ENCODE measurements around the gene SLC6A19. TPM values are rescaled to one million over a fixed set of nuclear protein-coding genes. Genes with fewer than 3 reads are reported as not detected.

The SLC6A19 gene
- total and polyA plus RNA-seq, 2 of the 4 experiments (the other 2 are of a cell fraction), result not detected

- dilution Hi-C loops (cut with HindIII; ENCODE audit: low sequenced_read_pairs, unreplicated experiment), result no loop called here
- H4K5ac ChIP-seq (ENCODE audit: low read depth, low read length), result no peak overlapping the region
Observed at GRCh38 chr5:1247811-1248210, 46.4 kb downstream of the SLC6A19 start.

More at GRCh38 chr5:1247811-1248210, 46.4 kb downstream of the SLC6A19 start:
- in situ Hi-C loops (cut with MboI; ENCODE audit: low sequenced_read_pairs), result no loop called here
- no peak overlapping the region for H3K23ac ChIP-seq (ENCODE audit: low read depth, low read length)
- TF ChIP-seq POLR2A (IDR thresholded peaks at IDR 0.05; ENCODE audit: low read depth, low read length) (no peak), ELK1 (IDR thresholded peaks at IDR 0.05; ENCODE audit: borderline replicate concordance, low read depth, low read length) (no peak), USF2 (IDR thresholded peaks at IDR 0.05; ENCODE audit: low read depth, low read length) (no peak), BHLHE40 (IDR thresholded peaks at IDR 0.05; ENCODE audit: low read depth, low read length) (no peak)
- H2AFZ ChIP-seq (replicated peaks; ENCODE audit: low read length, poor library complexity), result no peak overlapping the region
- no peak overlapping the region for H3K18ac ChIP-seq (ENCODE audit: low read depth, low read length)
- H3K56ac ChIP-seq (ENCODE audit: extremely low read depth, insufficient read depth, low read length), result no peak overlapping the region
- no peak overlapping the region for H3K4me3 ChIP-seq (ENCODE audit: insufficient read depth, low read depth, low read length)
- no peak overlapping the region for H2BK15ac ChIP-seq (ENCODE audit: low read depth, low read length)
- no peak overlapping the region for H3K9ac ChIP-seq (ENCODE audit: low read depth, low read length)
- no peak overlapping the region for H3K4me2 ChIP-seq (ENCODE audit: low read depth, low read length)
- no TSS peak for BruUV-seq (replicated peaks)
- ATAC-seq (ENCODE audit: low read depth) (no peak), DNase-seq (no peak)
- no peaks in the 10 kb centered on the region for H3K36me3 ChIP-seq (ENCODE audit: control insufficient read depth, insufficient read depth, low read length)
- no peak overlapping the region for H2BK20ac ChIP-seq (ENCODE audit: low read depth, low read length)
- no peak overlapping the region for H2BK5ac ChIP-seq (ENCODE audit: low read depth, low read length, poor library complexity, severe bottlenecking)
- no peak overlapping the region for H2AK5ac ChIP-seq (ENCODE audit: low read depth, low read length)
- no peak overlapping the region for H2BK120ac ChIP-seq (ENCODE audit: low read depth, low read length)
- no peak overlapping the region for H3K4ac ChIP-seq (ENCODE audit: low read depth, low read length)
- POLR2A ChIA-PET (ENCODE audit: unreplicated experiment), result interaction anchor here (0.6 kb wide), 1 partner anchor 37 kb away, joined by 17 read pairs; no protein-coding TSS in a partner anchor
- no peak overlapping the region for H4K91ac ChIP-seq (ENCODE audit: insufficient read depth, low read depth, low read length)
- H3K9me1 ChIP-seq (ENCODE audit: insufficient read depth, low read length), result no peaks in the 10 kb centered on the region
- no peaks in the 10 kb centered on the region for H3K79me1 ChIP-seq (ENCODE audit: low read depth in 1 of 2, low read length in 2 of 2)
- CTCF ChIA-PET, result no interaction called here
- intact Hi-C loops (cut with micrococcal nuclease), result no loop called here
- H3K14ac ChIP-seq (replicated peaks; ENCODE audit: low read depth, low read length), result no peak overlapping the region
- no peak overlapping the region for H3K27ac ChIP-seq (ENCODE audit: insufficient read depth, low read length)
- no peaks in the 10 kb centered on the region for H4K20me1 ChIP-seq (ENCODE audit: insufficient read depth, low read length)
- no CpG with 5 or more reads among the region's 6 CpGs for WGBS, 2 experiments (ENCODE audit: extremely low coverage in 2 of 2, insufficient read length in 1 of 2)
- H3K4me1 ChIP-seq (ENCODE audit: control insufficient read depth, insufficient read depth, low read length), result no peaks in the 10 kb centered on the region
- no peak overlapping the region for H2AK9ac ChIP-seq (replicated peaks; ENCODE audit: low read depth, low read length, poor library complexity)
- no peak overlapping the region for H4K8ac ChIP-seq (ENCODE audit: low read depth in 2 of 2, low read length in 2 of 2)
- no peaks in the 10 kb centered on the region for H3K9me3 ChIP-seq (ENCODE audit: control insufficient read depth, insufficient read depth, low read length)
- H3K27me3 ChIP-seq (ENCODE audit: control insufficient read depth, insufficient read depth, low read length), result peaks cover 3% of the 10 kb centered on the region; the same call in 1 of the 2 replicates

Measured in IMR-90 (cell line).